Stimulated activated CD4-positive, alpha-beta T cell treated with anti-CD3 and anti-CD28 coated beads, TNF-alpha, amount 100 ng/mL, for 1 hour (primary cell): ENCODE measurements around the gene KRTAP5-3.
"Not testable (repeated sequence)": the region's sequence is repeated elsewhere in the genome, so short reads cannot be mapped to it uniquely, and the experiment has no call there.

Experiments used
- DNase-seq, 3 donors: peaks; one replicate each; pipeline ENCODE4 v3.0.0-alpha.2; 2020; ENCODE audit warnings: low read depth in 3 of 3, low spot score in 1 of 3

KRTAP5-3 gene

GRCh38 chr11:1622086-1622485 is 13.8 kb upstream of the KRTAP5-3 start, which contains the start of gene KRTAP5-4:
KRTAP5-4 (minus strand) TSS chr11:1622138; CDS start chr11:1622093, 45 bp downstream.
- no peak for DNase-seq

- DNase-seq: no peak
Measured at GRCh38 chr11:1619449-1619848, 11.2 kb upstream of the KRTAP5-3 start.

GRCh38 chr11:1618231-1618630 is 10.0 kb upstream of the KRTAP5-3 start:
- DNase-seq: no peak

GRCh38 chr11:1607901-1608300 is 362 bp downstream of the KRTAP5-3 start:
- not testable (repeated sequence) for DNase-seq

GRCh38 chr11:1607156-1607845 is 962 bp downstream of the KRTAP5-3 start:
- not testable (repeated sequence) for DNase-seq

GRCh38 chr11:1605923-1606322 is 2.3 kb downstream of the KRTAP5-3 start:
- DNase-seq: not testable (repeated sequence)

- no peak for DNase-seq
Measured at GRCh38 chr11:1604711-1605110, 3.6 kb downstream of the KRTAP5-3 start.

- no peak for DNase-seq
Measured at GRCh38 chr11:1604181-1604580, 4.1 kb downstream of the KRTAP5-3 start.

- DNase-seq: no peak
Measured at GRCh38 chr11:1603629-1604028, 4.6 kb downstream of the KRTAP5-3 start.

GRCh38 chr11:1601663-1602062 is 6.6 kb downstream of the KRTAP5-3 start:
- DNase-seq: not testable (repeated sequence)

- no peak for DNase-seq
Measured at GRCh38 chr11:1600626-1601025, 7.6 kb downstream of the KRTAP5-3 start.

GRCh38 chr11:1598816-1599215 is 9.4 kb downstream of the KRTAP5-3 start:
- DNase-seq: no peak

GRCh38 chr11:1598406-1598805 is 9.9 kb downstream of the KRTAP5-3 start:
- not testable (repeated sequence) for DNase-seq

GRCh38 chr11:1597994-1598380 is 10.3 kb downstream of the KRTAP5-3 start, which contains the start of gene KRTAP5-2:
KRTAP5-2 (minus strand) TSS chr11:1598294; CDS start chr11:1598250, 44 bp downstream.
- DNase-seq: no peak

GRCh38 chr11:1597331-1597993 is 10.8 kb downstream of the KRTAP5-3 start:
- DNase-seq: no peak

GRCh38 chr11:1596576-1597121 is 11.6 kb downstream of the KRTAP5-3 start:
- DNase-seq: not testable (repeated sequence)

GRCh38 chr11:1595994-1596575 is 12.2 kb downstream of the KRTAP5-3 start:
- DNase-seq: not testable (repeated sequence)

GRCh38 chr11:1592628-1593027 is 15.6 kb downstream of the KRTAP5-3 start:
- no peak for DNase-seq

- DNase-seq: no peak
Measured at GRCh38 chr11:1589996-1590395, 18.3 kb downstream of the KRTAP5-3 start.

- not testable (repeated sequence) for DNase-seq
Measured at GRCh38 chr11:1589191-1589963, 18.9 kb downstream of the KRTAP5-3 start.

GRCh38 chr11:1586699-1587098 is 21.6 kb downstream of the KRTAP5-3 start:
- DNase-seq: no peak
